SU-DHL-6 (cell line): ENCODE measurements around the gene PPP6R2.

Source experiments
- H2AFZ ChIP-seq: fragments of 200-600 bp; sonication (generic); 2 replicates; pipeline ENCODE4 v1.6.1; 2014; ENCODE audit warnings: low read depth, mild to moderate bottlenecking, moderate library complexity, mixed read lengths, antibody characterized with exemption, low read length; ENCODE audit not compliant: severe bottlenecking
- H3F3A ChIP-seq: fragments of 200-600 bp; shearing (Covaris generic); 2 replicates; pipeline ENCODE4 v1.6.0; 2016; ENCODE audit warnings: antibody characterized with exemption, mild to moderate bottlenecking; ENCODE audit not compliant: insufficient read depth
- H3K27ac ChIP-seq: fragments of 200-600 bp; sonication (generic); 2 replicates; pipeline ENCODE4 v1.5.1; 2016; ENCODE audit warnings: low read depth, mild to moderate bottlenecking, low read length, moderate library complexity, mixed read lengths
- H3K27me3 ChIP-seq: fragments of 200-600 bp; sonication (generic), shearing (Covaris generic); 2 replicates; pipeline ENCODE4 v1.6.0; 2014; ENCODE audit warnings: mild to moderate bottlenecking, low read length
- H3K36me3 ChIP-seq: fragments of 200-600 bp; sonication (generic); 2 replicates; pipeline ENCODE4 v1.6.1; 2014; ENCODE audit warnings: mild to moderate bottlenecking, low read length, mixed read lengths
- H3K4me2 ChIP-seq: fragments of 300-600, 200-600 bp; shearing (Covaris generic), sonication (generic); 2 replicates; pipeline ENCODE4 v1.6.0; 2014; ENCODE audit warnings: low read length, low read depth, mild to moderate bottlenecking; ENCODE audit not compliant: poor library complexity, severe bottlenecking
- H3K4me3 ChIP-seq: fragments of 200-600 bp; sonication (generic); 2 replicates; pipeline ENCODE4 v1.5.1; 2014; ENCODE audit warnings: antibody characterized with exemption, low read length, mild to moderate bottlenecking, mixed read lengths; ENCODE audit not compliant: insufficient read depth, poor library complexity, severe bottlenecking
- H3K79me2 ChIP-seq: fragments of 200-600 bp; sonication (generic); 2 replicates; pipeline ENCODE4 v1.6.1; 2014; ENCODE audit warnings: mild to moderate bottlenecking, low read length, moderate library complexity; ENCODE audit not compliant: insufficient read depth
- H3K9ac ChIP-seq: fragments of 200-600 bp; sonication (generic); 2 replicates; pipeline ENCODE4 v1.7.0; 2014; ENCODE audit warnings: mild to moderate bottlenecking, low read length
- H3K9me2 ChIP-seq: fragments of 200-600 bp; sonication (generic); replicated peaks from 2 replicates; pipeline ENCODE4 v1.6.1; 2014; ENCODE audit warnings: low read length; ENCODE audit not compliant: insufficient read depth
- H3K9me3 ChIP-seq: fragments of 200-600 bp; sonication (generic); 2 replicates; pipeline ENCODE4 v1.6.1; 2014; ENCODE audit warnings: low read length, mixed read lengths; ENCODE audit not compliant: insufficient read depth
- H4K20me1 ChIP-seq: fragments of 200-600 bp; sonication (generic); 2 replicates; pipeline ENCODE4 v1.6.1; 2014; ENCODE audit warnings: low read depth, mild to moderate bottlenecking, antibody characterized with exemption, low read length, moderate library complexity, mixed read lengths
- CTCF ChIP-seq: fragments of 200-600 bp; sonication (generic); IDR thresholded peaks from one replicate; pipeline ENCODE4 v1.5.1; 2017; ENCODE audit warnings: antibody characterized with exemption, mild to moderate bottlenecking, low read length, moderate library complexity; ENCODE audit not compliant: insufficient read depth, poor library complexity, severe bottlenecking
- EZH2phosphoT487 ChIP-seq: fragments of 200-600 bp; sonication (generic), shearing (Covaris generic); conservative IDR thresholded peaks from 2 replicates; pipeline ENCODE4 v1.6.1; 2018; ENCODE audit warnings: mild to moderate bottlenecking, antibody characterized with exemption, low read length, moderate library complexity, mixed read lengths

PPP6R2 gene

GRCh38 chr22:50485221-50486131, 142.3 kb downstream of the PPP6R2 start:
- Histone ChIP-seq H3K79me2 (no peaks in the 10 kb centered on the region), H3K36me3 (no peaks in the 10 kb centered on the region), H3K9ac (no peak overlapping the region), H3K27ac (no peak overlapping the region), H3K9me2 (no peaks in the 10 kb centered on the region), H3K4me3 (no peak overlapping the region), H3K9me3 (no peaks in the 10 kb centered on the region), H3F3A (peaks cover 7% of the 10 kb centered on the region; the same call in 1 of the 2 replicates), H2AFZ (no peak overlapping the region), H3K4me2 (no peak overlapping the region), H3K27me3 (no peaks in the 10 kb centered on the region), H4K20me1 (no peaks in the 10 kb centered on the region)
- no peak for TF ChIP-seq CTCF
- TF ChIP-seq EZH2phosphoT487 = no peak

- H2AFZ ChIP-seq = no peak within 1 kb of the TSS
- no peak for TF ChIP-seq EZH2phosphoT487
- no peak for TF ChIP-seq CTCF
- H3K4me3 ChIP-seq = no peak within 1 kb of the TSS
- no peaks in the 10 kb centered on the region for H3K79me2 ChIP-seq
- H3K9me2 ChIP-seq = no peaks in the 10 kb centered on the region
- H3K9ac ChIP-seq = no peak within 1 kb of the TSS
- H3K36me3 ChIP-seq = no peaks in the 10 kb centered on the region
- no peak within 1 kb of the TSS for H3K27ac ChIP-seq
- H3K4me2 ChIP-seq = no peak within 1 kb of the TSS
- no peaks in the 10 kb centered on the region for H3K9me3 ChIP-seq
- H3K27me3 ChIP-seq = no peaks in the 10 kb centered on the region
- peaks cover 7% of the 10 kb centered on the region; the same call in 1 of the 2 replicates for H3F3A ChIP-seq
- no peaks in the 10 kb centered on the region for H4K20me1 ChIP-seq
Measured at GRCh38 chr22:50486561-50487289, 143.6 kb downstream of the PPP6R2 start, which contains the start of gene MIOX. Gene MIOX, plus strand, starts transcription at chr22:50486859. Its CDS starts 39 bp downstream, at chr22:50486898.

- TF ChIP-seq EZH2phosphoT487 (no peak), CTCF (no peak)
- H3K9me2 ChIP-seq = no peaks in the 10 kb centered on the region
- H3K9me3 ChIP-seq = no peaks in the 10 kb centered on the region
- no peaks in the 10 kb centered on the region for H3K36me3 ChIP-seq
- H3K27ac ChIP-seq = no peak overlapping the region
- peaks cover 7% of the 10 kb centered on the region; the same call in 1 of the 2 replicates for H3F3A ChIP-seq
- no peak overlapping the region for H3K4me3 ChIP-seq
- no peak overlapping the region for H3K4me2 ChIP-seq
- no peaks in the 10 kb centered on the region for H4K20me1 ChIP-seq
- no peaks in the 10 kb centered on the region for H3K79me2 ChIP-seq
- no peaks in the 10 kb centered on the region for H3K27me3 ChIP-seq
- no peak overlapping the region for H3K9ac ChIP-seq
- no peak overlapping the region for H2AFZ ChIP-seq
Measured at GRCh38 chr22:50487290-50488005, 144.3 kb downstream of the PPP6R2 start.
